HepG2 (cell line): Measurements from ENCODE around the gene GCNT4. TPM values are rescaled to one million over a fixed set of nuclear protein-coding genes. Genes with fewer than 3 reads are reported as not detected.
A peak's percentile ranks its signal among the peaks of the same experiment; 100 is the strongest.

Experiments used
- AKNA ChIP-seq: sonication (generic); formaldehyde crosslinking; IDR thresholded peaks from 2 replicates; pipeline ENCODE4 v1.4.0; 2020; ENCODE audit warnings: missing genetic modification reagents, borderline replicate concordance
- CSRNP2 ChIP-seq: sonication (generic); formaldehyde crosslinking; conservative IDR thresholded peaks from 2 replicates; pipeline ENCODE4 v1.8.0; 2022; ENCODE audit warnings: low read depth, missing genetic modification reagents
- EED ChIP-seq: sonication (generic); formaldehyde crosslinking; IDR thresholded peaks from 2 replicates; pipeline ENCODE4 v1.5.0; 2020; ENCODE audit warnings: mild to moderate bottlenecking, missing genetic modification reagents
- HDAC2 ChIP-seq: sonication (generic); formaldehyde crosslinking; IDR thresholded peaks from 2 replicates; pipeline ENCODE4 v1.4.0; 2020; ENCODE audit warnings: missing genetic modification reagents
- HMG20B ChIP-seq: conservative IDR thresholded peaks from 2 replicates; pipeline ENCODE4 v1.6.1; 2016; ENCODE audit warnings: missing genetic modification reagents, missing compliant biosample characterization
- MED8 ChIP-seq: sonication (generic); formaldehyde crosslinking; IDR thresholded peaks from 2 replicates; pipeline ENCODE4 v1.8.1; 2023; ENCODE audit warnings: mild to moderate bottlenecking, missing genetic modification reagents; ENCODE audit not compliant: insufficient replicate concordance
- SPEN ChIP-seq: sonication (generic); formaldehyde crosslinking; IDR thresholded peaks from 2 replicates; pipeline ENCODE4 v1.5.1; 2020; ENCODE audit warnings: low read depth, mild to moderate bottlenecking, missing genetic modification reagents
- TFE3 ChIP-seq: IDR thresholded peaks from 2 replicates; pipeline ENCODE4 v1.6.1; 2016
- TMF1 ChIP-seq: sonication (generic); formaldehyde crosslinking; IDR thresholded peaks from 2 replicates; pipeline ENCODE4 v1.8.1; 2022; ENCODE audit warnings: low read depth, missing genetic modification reagents
- ZKSCAN8 ChIP-seq: IDR thresholded peaks from 2 replicates; pipeline ENCODE4 v1.6.1; 2016; ENCODE audit warnings: borderline replicate concordance, missing genetic modification reagents, missing compliant biosample characterization
- ZNF234 ChIP-seq: sonication (generic); formaldehyde crosslinking; conservative IDR thresholded peaks from 2 replicates; pipeline ENCODE4 v1.5.1; 2020; ENCODE audit warnings: mild to moderate bottlenecking, missing genetic modification reagents
- ZNF580 ChIP-seq: IDR thresholded peaks from 2 replicates; pipeline ENCODE4 v1.6.1; 2016; ENCODE audit warnings: low read depth, borderline replicate concordance
- ZNF746 ChIP-seq: sonication (generic); formaldehyde crosslinking; IDR thresholded peaks from 2 replicates; pipeline ENCODE4 v1.8.0; 2022; ENCODE audit warnings: mild to moderate bottlenecking, missing genetic modification reagents
- polyA plus RNA-seq, 8 experiments: library from polyadenylated mRNA; depleted of rRNA in 3 of 8; stranded (reverse) in 7 of 8; unstranded in 1 of 8; fragments of >200 nt; fragmentation: Illumina TruSeq in 4 of 8; extraction: Trizol in 4 of 8; gene quantifications; 2 replicates each; pipeline versions ENCODE4 v1.2.1 to v1.2.3, GENCODE V29; 2011 to 2016; ENCODE audit warnings: low read depth in 4 of 8, missing spikeins in 1 of 8, mixed read lengths in 1 of 8; ENCODE audit not compliant: insufficient read depth in 1 of 8
- total RNA-seq, 5 experiments: library from RNA; depleted of rRNA; stranded (reverse); fragments of >200 nt; fragmentation: Illumina TruSeq; extraction: Trizol; gene quantifications; 2 replicates each; pipeline ENCODE4 v1.2.3, GENCODE V29; 2016; ENCODE audit warnings: low read depth in 1 of 5
- TF ChIP-seq, protein P1 (sequence below): sonication (generic); formaldehyde crosslinking; IDR thresholded peaks from 2 replicates; pipeline ENCODE4 v1.4.0; 2020; ENCODE audit warnings: low read depth, mild to moderate bottlenecking, missing genetic modification reagents
- TF ChIP-seq, protein P2 (sequence below): sonication (generic); formaldehyde crosslinking; IDR thresholded peaks from 2 replicates; pipeline ENCODE4 v1.5.0; 2020; ENCODE audit warnings: mild to moderate bottlenecking, missing genetic modification reagents

The GCNT4 gene
- total and polyA plus RNA-seq, 2 of the 13 experiments (the other 11 are each of a cell fraction or from before 2014, with no cell fraction given): 0.22 to 0.38 TPM

DNA sequence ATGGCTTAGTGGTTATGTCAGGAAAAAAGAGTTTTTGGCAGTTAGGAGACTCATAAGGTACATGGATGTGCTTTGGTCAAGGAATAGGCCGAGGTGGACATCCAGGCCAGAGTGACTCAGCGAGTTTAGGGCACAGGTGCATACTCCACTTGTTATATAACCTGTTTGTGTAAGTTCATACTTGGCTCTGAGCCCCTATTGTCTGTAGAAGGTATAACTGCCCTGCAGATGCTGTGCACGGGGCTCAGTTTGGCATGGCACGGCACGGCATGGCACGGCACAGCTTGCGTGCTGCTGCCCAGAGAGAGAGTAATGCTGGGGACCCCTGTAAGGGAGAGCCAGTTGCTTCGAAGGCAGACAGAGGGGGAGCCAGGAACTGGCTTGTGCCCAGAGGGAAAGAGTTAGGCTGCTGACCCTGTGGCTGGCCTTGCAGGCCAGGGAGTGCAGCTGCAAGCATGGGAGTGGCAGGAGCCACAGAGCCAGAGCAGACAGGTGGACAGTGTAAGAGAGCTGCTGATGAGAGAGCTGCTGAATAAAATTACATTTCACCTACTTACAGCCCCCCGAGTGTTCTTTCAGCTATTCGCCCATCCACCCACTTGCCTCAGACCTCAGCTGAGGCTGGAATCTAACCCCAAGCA lies 32.2 kb downstream of the GCNT4 start (continued):
- TF ChIP-seq AKNA (CRISPR knock-in tag): no peak
- TF ChIP-seq CSRNP2 (CRISPR knock-in tag): no peak
- TF ChIP-seq SPEN (CRISPR knock-in tag): no peak
- TF ChIP-seq TFE3 (CRISPR knock-in tag): no peak
- TF ChIP-seq, protein P1, sequence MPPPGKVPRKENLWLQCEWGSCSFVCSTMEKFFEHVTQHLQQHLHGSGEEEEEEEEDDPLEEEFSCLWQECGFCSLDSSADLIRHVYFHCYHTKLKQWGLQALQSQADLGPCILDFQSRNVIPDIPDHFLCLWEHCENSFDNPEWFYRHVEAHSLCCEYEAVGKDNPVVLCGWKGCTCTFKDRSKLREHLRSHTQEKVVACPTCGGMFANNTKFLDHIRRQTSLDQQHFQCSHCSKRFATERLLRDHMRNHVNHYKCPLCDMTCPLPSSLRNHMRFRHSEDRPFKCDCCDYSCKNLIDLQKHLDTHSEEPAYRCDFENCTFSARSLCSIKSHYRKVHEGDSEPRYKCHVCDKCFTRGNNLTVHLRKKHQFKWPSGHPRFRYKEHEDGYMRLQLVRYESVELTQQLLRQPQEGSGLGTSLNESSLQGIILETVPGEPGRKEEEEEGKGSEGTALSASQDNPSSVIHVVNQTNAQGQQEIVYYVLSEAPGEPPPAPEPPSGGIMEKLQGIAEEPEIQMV: no peak
- TF ChIP-seq TMF1 (CRISPR knock-in tag): no peak
- TF ChIP-seq EED (CRISPR knock-in tag): no peak
- TF ChIP-seq ZNF746 (CRISPR knock-in tag): no peak
- peak; percentile 57; the same call in 1 of the 2 replicates for TF ChIP-seq HDAC2
- 0 out of 2 replicates have a peak, but pooled peaks have one; percentile 29 for TF ChIP-seq ZKSCAN8 (CRISPR knock-in tag)
- TF ChIP-seq, protein P2, sequence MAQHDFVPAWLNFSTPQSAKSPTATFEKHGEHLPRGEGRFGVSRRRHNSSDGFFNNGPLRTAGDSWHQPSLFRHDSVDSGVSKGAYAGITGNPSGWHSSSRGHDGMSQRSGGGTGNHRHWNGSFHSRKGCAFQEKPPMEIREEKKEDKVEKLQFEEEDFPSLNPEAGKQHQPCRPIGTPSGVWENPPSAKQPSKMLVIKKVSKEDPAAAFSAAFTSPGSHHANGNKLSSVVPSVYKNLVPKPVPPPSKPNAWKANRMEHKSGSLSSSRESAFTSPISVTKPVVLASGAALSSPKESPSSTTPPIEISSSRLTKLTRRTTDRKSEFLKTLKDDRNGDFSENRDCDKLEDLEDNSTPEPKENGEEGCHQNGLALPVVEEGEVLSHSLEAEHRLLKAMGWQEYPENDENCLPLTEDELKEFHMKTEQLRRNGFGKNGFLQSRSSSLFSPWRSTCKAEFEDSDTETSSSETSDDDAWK: no peak
- TF ChIP-seq MED8 (CRISPR knock-in tag): no peak
- no peak for TF ChIP-seq HMG20B (CRISPR knock-in tag)
- TF ChIP-seq ZNF234 (CRISPR knock-in tag): no peak
- no peak for TF ChIP-seq ZNF580
